HG03159 (cell line): ENCODE data around the gene BICRAL.
"Not testable (repeated sequence)": the region's sequence is repeated elsewhere in the genome, so short reads cannot be mapped to it uniquely, and the experiment has no call there.

Experiments used
- ATAC-seq: cut with Tn5 transposase; IDR thresholded peaks from one replicate; pipeline ENCODE4 v1.9.1; 2021; ENCODE audit warnings: mild to moderate bottlenecking, moderate library complexity; ENCODE audit not compliant: unreplicated experiment

BICRAL gene

GRCh38 chr6:42781796-42782688, at the start of gene BICRAL:
BICRAL (plus strand) TSS chr6:42782052; CDS start chr6:42822023, 39,971 bp downstream.
- no peak for ATAC-seq

GRCh38 chr6:42733867-42734481, 47.9 kb upstream of the BICRAL start:
- not testable (repeated sequence) for ATAC-seq

- ATAC-seq: no peak
Measured at GRCh38 chr6:42735976-42736375, 45.9 kb upstream of the BICRAL start.

GRCh38 chr6:42740725-42741124, 41.1 kb upstream of the BICRAL start:
- ATAC-seq: no peak

- no peak for ATAC-seq
Measured at GRCh38 chr6:42742116-42742894, 39.5 kb upstream of the BICRAL start.

GRCh38 chr6:42744351-42744893, 37.4 kb upstream of the BICRAL start:
- ATAC-seq: no peak

- no peak for ATAC-seq
Measured at GRCh38 chr6:42745083-42745639, 36.7 kb upstream of the BICRAL start.

GRCh38 chr6:42745640-42746462, 36.0 kb upstream of the BICRAL start, which contains the start of gene TBCC:
TBCC (minus strand) TSS chr6:42746103; CDS start chr6:42746073, 30 bp downstream.
- ATAC-seq: peak; percentile 74

GRCh38 chr6:42746463-42747391, 35.1 kb upstream of the BICRAL start:
- peak; percentile 50 for ATAC-seq

- ATAC-seq: no peak
Measured at GRCh38 chr6:42748203-42748898, 33.5 kb upstream of the BICRAL start.

- no peak for ATAC-seq
Measured at GRCh38 chr6:42751055-42751454, 30.8 kb upstream of the BICRAL start.

- no peak for ATAC-seq
Measured at GRCh38 chr6:42754759-42755158, 27.1 kb upstream of the BICRAL start.

- ATAC-seq: no peak
Measured at GRCh38 chr6:42756722-42757121, 25.1 kb upstream of the BICRAL start.

- ATAC-seq: no peak
Measured at GRCh38 chr6:42758756-42759430, 23.0 kb upstream of the BICRAL start.

GRCh38 chr6:42761287-42762067, 20.4 kb upstream of the BICRAL start:
- ATAC-seq: no peak

GRCh38 chr6:42762426-42762859, 19.4 kb upstream of the BICRAL start:
- ATAC-seq: no peak

GRCh38 chr6:42762950-42763349, 18.9 kb upstream of the BICRAL start:
- ATAC-seq: no peak
